Kidney epithelial cell (primary cell): ENCODE results near the gene SPRN. TPM values are rescaled to one million over a fixed set of nuclear protein-coding genes. Genes with fewer than 3 reads are reported as not detected.

Source experiments
- DNase-seq: peaks from one replicate; pipeline ENCODE4 v3.0.0-alpha.2; 2010; ENCODE audit warnings: low read depth
- H3K27me3 ChIP-seq: 2 replicates; pipeline ENCODE4 v1.6.0; 2011; ENCODE audit warnings: low read length; ENCODE audit not compliant: control insufficient read depth, insufficient read depth
- H3K36me3 ChIP-seq: 2 replicates; pipeline ENCODE4 v1.5.1; 2011; ENCODE audit warnings: low read length; ENCODE audit not compliant: control insufficient read depth, insufficient read depth
- H3K4me3 ChIP-seq: 2 replicates; pipeline ENCODE4 v1.5.1; 2011; ENCODE audit warnings: low read depth, mild to moderate bottlenecking, control low read depth, low read length
- total RNA-seq: library from RNA; depleted of rRNA; stranded (reverse); fragments of >200 nt; gene quantifications from 2 replicates; pipeline ENCODE4 v1.2.3, GENCODE V29; 2015
- TF ChIP-seq, protein P1 (sequence below): IDR thresholded peaks from 2 replicates; pipeline ENCODE4 v1.5.1; 2011; ENCODE audit warnings: mild to moderate bottlenecking, moderate library complexity, low read length, control low read depth, inconsistent platforms; ENCODE audit not compliant: insufficient read depth, poor library complexity, severe bottlenecking

SPRN gene
- total RNA-seq, 1 donor from 2014 or later, result 2.1 TPM

DNA sequence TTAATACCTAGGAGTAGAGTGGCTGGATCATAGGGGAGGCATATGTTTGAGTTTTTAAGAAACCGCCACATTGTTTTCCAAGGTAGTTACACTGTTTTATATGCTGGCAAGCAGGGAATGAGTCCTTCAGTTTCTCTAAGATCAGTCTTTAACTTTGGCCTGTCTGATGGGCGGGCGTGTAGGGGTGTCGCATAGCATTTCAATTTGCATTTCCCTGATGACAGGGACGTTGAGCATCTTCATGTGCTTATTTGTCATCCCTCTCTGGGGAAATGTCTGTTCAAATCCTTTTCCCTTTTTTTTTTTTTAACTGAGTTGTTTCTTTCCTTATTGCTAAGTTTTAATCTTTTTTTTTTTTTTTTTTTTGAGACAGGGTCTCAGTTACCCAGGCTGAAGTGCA is 20.6 kb downstream of the SPRN start:
- peaks cover 3% of the 10 kb centered on the region for H3K36me3 ChIP-seq
- DNase-seq, result no peak
- TF ChIP-seq, protein P1, sequence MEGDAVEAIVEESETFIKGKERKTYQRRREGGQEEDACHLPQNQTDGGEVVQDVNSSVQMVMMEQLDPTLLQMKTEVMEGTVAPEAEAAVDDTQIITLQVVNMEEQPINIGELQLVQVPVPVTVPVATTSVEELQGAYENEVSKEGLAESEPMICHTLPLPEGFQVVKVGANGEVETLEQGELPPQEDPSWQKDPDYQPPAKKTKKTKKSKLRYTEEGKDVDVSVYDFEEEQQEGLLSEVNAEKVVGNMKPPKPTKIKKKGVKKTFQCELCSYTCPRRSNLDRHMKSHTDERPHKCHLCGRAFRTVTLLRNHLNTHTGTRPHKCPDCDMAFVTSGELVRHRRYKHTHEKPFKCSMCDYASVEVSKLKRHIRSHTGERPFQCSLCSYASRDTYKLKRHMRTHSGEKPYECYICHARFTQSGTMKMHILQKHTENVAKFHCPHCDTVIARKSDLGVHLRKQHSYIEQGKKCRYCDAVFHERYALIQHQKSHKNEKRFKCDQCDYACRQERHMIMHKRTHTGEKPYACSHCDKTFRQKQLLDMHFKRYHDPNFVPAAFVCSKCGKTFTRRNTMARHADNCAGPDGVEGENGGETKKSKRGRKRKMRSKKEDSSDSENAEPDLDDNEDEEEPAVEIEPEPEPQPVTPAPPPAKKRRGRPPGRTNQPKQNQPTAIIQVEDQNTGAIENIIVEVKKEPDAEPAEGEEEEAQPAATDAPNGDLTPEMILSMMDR, result no peak
- no peak overlapping the region for H3K4me3 ChIP-seq
- H3K27me3 ChIP-seq, result no peaks in the 10 kb centered on the region

DNA sequence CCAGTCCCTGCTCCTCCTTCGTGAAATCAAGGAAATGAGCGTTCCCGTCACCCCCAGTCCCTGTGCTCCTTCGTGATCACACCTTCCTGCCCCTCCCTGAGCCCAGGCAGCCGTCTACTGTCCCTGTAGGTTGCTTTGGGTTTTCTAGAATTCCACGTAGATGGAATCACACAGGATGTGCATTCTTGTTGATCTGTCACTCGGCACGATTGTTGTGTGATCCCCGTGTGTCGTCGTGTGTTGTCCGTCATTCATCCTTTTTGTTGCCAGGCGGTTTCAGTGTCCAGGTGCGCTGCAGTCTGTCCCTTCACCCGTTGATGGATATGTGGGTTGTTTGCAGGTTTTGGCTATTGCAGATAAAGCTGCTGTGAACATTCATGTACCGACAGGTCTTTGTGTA is 21.1 kb downstream of the SPRN start:
- Histone ChIP-seq H3K36me3 (peaks cover 3% of the 10 kb centered on the region), H3K4me3 (no peak overlapping the region), H3K27me3 (no peaks in the 10 kb centered on the region)
- TF ChIP-seq, protein P1, result no peak
- no peak for DNase-seq

DNA sequence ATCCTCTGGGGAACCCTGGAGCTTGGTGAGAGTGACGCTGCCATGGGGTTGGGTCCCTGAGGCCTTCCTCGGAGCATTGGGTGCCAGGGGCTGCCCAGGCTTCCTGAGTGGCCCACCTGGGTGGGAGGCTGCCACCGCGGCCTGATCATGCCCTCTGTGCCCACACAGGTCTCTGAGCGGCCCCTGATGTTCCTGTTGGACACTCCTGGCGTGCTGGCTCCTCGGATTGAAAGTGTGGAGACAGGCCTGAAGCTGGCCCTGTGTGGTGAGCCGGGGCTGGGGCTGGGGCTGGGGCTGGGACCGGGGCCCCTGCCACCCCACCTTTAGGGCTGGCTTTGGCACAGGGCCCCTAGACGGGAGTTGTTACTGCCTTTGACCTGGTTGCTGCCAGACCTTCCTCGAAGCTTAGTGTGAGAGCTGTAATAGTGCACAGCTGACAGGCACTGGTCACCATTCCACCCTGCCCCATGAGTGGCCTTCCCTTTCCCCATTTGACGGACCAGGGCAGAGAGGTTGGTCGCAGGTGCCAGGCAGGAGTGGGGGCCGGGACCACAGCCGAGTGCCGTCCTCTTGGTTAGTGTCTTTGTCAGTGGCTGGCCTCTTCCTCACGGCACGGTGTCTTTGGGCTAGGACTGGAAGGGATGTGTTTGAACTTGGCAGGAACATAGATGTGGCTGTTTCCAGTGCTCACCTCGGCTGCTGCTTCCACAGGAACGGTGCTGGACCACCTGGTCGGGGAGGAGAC is 22.3 kb downstream of the SPRN start:
- DNase-seq, result no peak
- no peak overlapping the region for H3K4me3 ChIP-seq
- TF ChIP-seq, protein P1, result no peak
- no peaks in the 10 kb centered on the region for H3K27me3 ChIP-seq
- H3K36me3 ChIP-seq, result peaks cover 3% of the 10 kb centered on the region

DNA sequence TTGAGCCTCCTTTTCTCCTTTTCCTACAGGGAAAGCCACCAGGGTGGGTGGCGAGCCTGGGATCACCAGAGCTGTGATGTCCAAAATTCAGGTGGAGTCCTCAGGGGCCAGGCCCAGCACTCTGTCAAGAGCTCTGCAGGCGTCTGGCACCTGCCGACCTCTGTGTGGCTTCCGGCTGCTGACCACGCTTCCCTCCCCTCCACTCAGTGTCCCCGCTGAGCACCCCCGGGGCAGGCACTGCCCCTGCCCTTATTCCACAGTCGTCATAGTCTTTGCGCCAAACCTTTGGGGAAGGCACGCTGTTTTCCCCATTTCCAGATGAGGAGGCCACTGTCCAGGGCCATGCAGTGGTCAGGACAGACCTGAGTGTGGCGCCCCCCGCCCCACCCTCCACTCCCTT is 22.9 kb downstream of the SPRN start:
- Histone ChIP-seq H3K4me3 (no peak overlapping the region), H3K27me3 (no peaks in the 10 kb centered on the region), H3K36me3 (peaks cover 3% of the 10 kb centered on the region)
- TF ChIP-seq, protein P1, result no peak
- DNase-seq, result no peak

DNA sequence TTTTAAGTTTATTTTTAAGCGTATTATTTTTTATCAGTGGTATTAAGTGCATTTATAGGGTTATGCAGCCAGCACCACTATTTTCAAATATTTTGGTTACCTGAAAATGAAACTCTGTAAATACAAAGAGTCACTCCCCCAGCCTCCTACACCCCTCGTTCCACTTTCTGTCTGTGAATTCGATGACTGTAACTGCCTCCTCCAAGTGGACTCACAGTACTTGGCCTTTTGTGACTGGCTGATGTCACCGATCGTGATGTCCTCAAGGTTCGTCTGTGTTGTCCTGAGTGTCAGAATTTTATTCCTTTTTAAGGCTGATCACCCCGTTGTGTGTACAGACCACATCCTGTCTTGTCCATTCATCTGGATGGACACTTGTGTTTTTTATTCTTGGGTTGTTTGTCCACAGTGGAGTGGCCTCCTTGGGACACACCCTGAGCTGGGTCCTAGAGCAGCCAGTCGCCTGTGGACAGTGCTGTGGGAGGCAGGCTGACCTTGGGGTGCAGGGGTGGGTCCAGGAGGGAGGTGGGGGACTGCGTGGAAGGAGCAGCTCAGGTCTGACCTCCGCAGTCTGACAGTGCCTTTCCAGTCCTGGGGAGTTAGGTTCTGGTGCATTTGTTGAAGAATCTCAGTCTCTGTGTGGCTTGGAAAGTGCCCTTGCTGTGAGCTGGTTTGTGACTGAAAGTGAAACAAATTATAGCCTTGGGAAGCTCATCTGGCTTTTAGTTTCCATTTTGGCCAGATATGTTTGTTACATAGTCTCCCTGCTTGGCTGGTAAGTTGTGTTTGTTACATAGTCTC is 23.6 kb downstream of the SPRN start:
- Histone ChIP-seq H3K4me3 (no peak overlapping the region), H3K27me3 (no peaks in the 10 kb centered on the region), H3K36me3 (peaks cover 4% of the 10 kb centered on the region)
- no peak for DNase-seq
- TF ChIP-seq, protein P1, result no peak
